Neuronal stem cell (in vitro differentiated cells): ENCODE data around the gene GIMD1.

Experiments used
- DNase-seq: peaks from one replicate; pipeline ENCODE4 v3.0.0-alpha.2; 2013; ENCODE audit warnings: low spot score
- H2AFZ ChIP-seq: one replicate; pipeline ENCODE4 v1.6.1; 2013; ENCODE audit warnings: mild to moderate bottlenecking, low read length, inconsistent platforms
- H2AK5ac ChIP-seq: 2 replicates; pipeline ENCODE4 v1.6.1; 2013; ENCODE audit warnings: low read depth, mild to moderate bottlenecking, inconsistent platforms, low read length, moderate library complexity, mixed read lengths
- H2BK120ac ChIP-seq: 2 replicates; pipeline ENCODE4 v1.6.1; 2013; ENCODE audit warnings: low read depth, mild to moderate bottlenecking, inconsistent platforms, low read length, moderate library complexity, mixed read lengths
- H2BK12ac ChIP-seq: one replicate; pipeline ENCODE4 v1.6.1; 2013; ENCODE audit warnings: low read length, inconsistent platforms
- H2BK15ac ChIP-seq: 2 replicates; pipeline ENCODE4 v1.6.1; 2013; ENCODE audit warnings: mild to moderate bottlenecking, low read length, inconsistent platforms, mixed read lengths
- H2BK5ac ChIP-seq: one replicate; pipeline ENCODE4 v1.6.1; 2013; ENCODE audit warnings: inconsistent platforms, mild to moderate bottlenecking, low read length, moderate library complexity
- H3K14ac ChIP-seq: one replicate; pipeline ENCODE4 v1.6.1; 2013; ENCODE audit warnings: low read length, inconsistent platforms
- H3K18ac ChIP-seq: 2 replicates; pipeline ENCODE4 v1.6.1; 2013; ENCODE audit warnings: low read length, inconsistent platforms
- H3K23ac ChIP-seq: 2 replicates; pipeline ENCODE4 v1.6.1; 2013; ENCODE audit warnings: low read depth, mild to moderate bottlenecking, mixed read lengths, low read length, inconsistent platforms; ENCODE audit not compliant: poor library complexity
- H3K27ac ChIP-seq: replicated peaks from 3 replicates; pipeline ENCODE4 v1.5.1; 2013; ENCODE audit warnings: low read length, inconsistent platforms
- H3K27me3 ChIP-seq, 3 experiments: 2 replicates each; pipeline ENCODE4 v1.6.1; 2013; ENCODE audit warnings: low read length in 3 of 3, mild to moderate bottlenecking in 2 of 3, inconsistent platforms in 1 of 3, low read depth in 1 of 3, mixed read lengths in 1 of 3, moderate library complexity in 1 of 3; ENCODE audit not compliant: control insufficient read depth in 3 of 3, insufficient read depth in 3 of 3
- H3K36me3 ChIP-seq, 2 donors: replicated peaks in 1 of 2; 2 replicates each; pipeline ENCODE4 v1.6.1; 2013; ENCODE audit warnings: low read length in 2 of 2; ENCODE audit not compliant: control insufficient read depth in 2 of 2, insufficient read depth in 2 of 2
- H3K4ac ChIP-seq: 2 replicates; pipeline ENCODE4 v1.6.1; 2013; ENCODE audit warnings: inconsistent platforms, mild to moderate bottlenecking, low read length, moderate library complexity
- H3K4me1 ChIP-seq, 2 donors: 1 replicate in 1 of 2; 2 replicates in 1 of 2; pipeline ENCODE4 v1.6.1; 2013; ENCODE audit warnings: low read length in 2 of 2, low read depth in 1 of 2; ENCODE audit not compliant: control insufficient read depth in 2 of 2, insufficient read depth in 1 of 2
- H3K4me2 ChIP-seq: one replicate; pipeline ENCODE4 v1.6.1; 2013; ENCODE audit warnings: mild to moderate bottlenecking, low read length, inconsistent platforms; ENCODE audit not compliant: insufficient read depth, poor library complexity, severe bottlenecking
- H3K4me3 ChIP-seq, 2 donors: 2 replicates each; pipeline ENCODE4 v1.5.1; 2013; ENCODE audit warnings: low read length in 2 of 2, mild to moderate bottlenecking in 2 of 2, inconsistent platforms in 1 of 2, moderate library complexity in 1 of 2
- H3K79me1 ChIP-seq: one replicate; pipeline ENCODE4 v1.6.1; 2013; ENCODE audit warnings: low read depth, mild to moderate bottlenecking, inconsistent platforms, low read length, moderate library complexity
- H3K9ac ChIP-seq: one replicate; pipeline ENCODE4 v1.6.1; 2013; ENCODE audit warnings: mild to moderate bottlenecking, low read depth, low read length, inconsistent platforms; ENCODE audit not compliant: poor library complexity
- H3K9me3 ChIP-seq, 2 donors: replicated peaks in 1 of 2; 2 replicates each; pipeline versions ENCODE3 to v1.6.1; 2013; ENCODE audit warnings: low read length in 2 of 2, mild to moderate bottlenecking in 2 of 2, inconsistent platforms in 1 of 2, low read depth in 1 of 2, mixed read lengths in 1 of 2, moderate library complexity in 1 of 2; ENCODE audit not compliant: control insufficient read depth in 2 of 2, insufficient read depth in 1 of 2
- H4K8ac ChIP-seq: one replicate; pipeline ENCODE4 v1.6.1; 2013; ENCODE audit warnings: low read depth, mild to moderate bottlenecking, inconsistent platforms, low read length, moderate library complexity
- H4K91ac ChIP-seq: one replicate; pipeline ENCODE4 v1.6.1; 2013; ENCODE audit warnings: low read length, low read depth, mild to moderate bottlenecking, inconsistent platforms; ENCODE audit not compliant: poor library complexity
- WGBS, 2 donors: extraction: QIAGEN DNeasy Blood & Tissue Kit; methylation state at CpG; one replicate each; pipeline ENCODE4 v1.1.7; 2013; ENCODE audit warnings: missing lambda C conversion rate in 2 of 2, mixed read lengths in 1 of 2; ENCODE audit not compliant: insufficient read length in 2 of 2, insufficient replicate concordance in 1 of 2; ENCODE audit errors: extremely low coverage in 2 of 2; 5-methylcytosine and 5-hydroxymethylcytosine counted together

Gene GIMD1

GRCh38 chr4:106333186-106333585 is 35.4 kb downstream of the GIMD1 start:
- Histone ChIP-seq H2AK5ac (no peak overlapping the region), H3K23ac (no peak overlapping the region), H3K14ac (no peak overlapping the region), H3K27me3 (no peaks in the 10 kb centered on the region), H3K36me3 (peaks cover 6 to 92% of the 10 kb centered on the region in 2 donors), H2BK5ac (no peak overlapping the region), H3K9me3 (no peaks in the 10 kb centered on the region), H3K4me2 (no peak overlapping the region), H4K91ac (no peak overlapping the region), H2BK120ac (no peak overlapping the region), H3K18ac (no peak overlapping the region), H3K4me1 (no peaks in the 10 kb centered on the region), H2BK12ac (no peak overlapping the region), H3K27ac (no peak overlapping the region), H4K8ac (no peak overlapping the region), H2AFZ (no peak overlapping the region), H3K9ac (no peak overlapping the region), H3K4me3 (no peak overlapping the region), H3K79me1 (no peaks in the 10 kb centered on the region), H2BK15ac (no peak overlapping the region), H3K4ac (no peak overlapping the region)
- DNase-seq = no peak
- WGBS, 2 donors = no CpG with 5 or more reads among the region's 5 CpGs

GRCh38 chr4:106329041-106329618 is 39.4 kb downstream of the GIMD1 start:
- no peak overlapping the region for H2BK15ac ChIP-seq
- no peak overlapping the region for H3K23ac ChIP-seq
- H4K8ac ChIP-seq = no peak overlapping the region
- no peak overlapping the region for H3K4ac ChIP-seq
- no CpG with 5 or more reads among the region's 1 CpG for whole genome bisulfite sequencing, 2 donors
- H3K18ac ChIP-seq = no peak overlapping the region
- no peak overlapping the region for H2AK5ac ChIP-seq
- no peak overlapping the region for H3K27ac ChIP-seq
- H3K27me3 ChIP-seq = no peaks in the 10 kb centered on the region
- H2BK5ac ChIP-seq = no peak overlapping the region
- H3K9me3 ChIP-seq = no peaks in the 10 kb centered on the region
- no peak overlapping the region for H3K9ac ChIP-seq
- H2AFZ ChIP-seq = no peak overlapping the region
- H2BK120ac ChIP-seq = no peak overlapping the region
- no peak overlapping the region for H3K4me3 ChIP-seq
- DNase-seq = no peak
- no peak overlapping the region for H2BK12ac ChIP-seq
- H3K14ac ChIP-seq = no peak overlapping the region
- peaks cover 7 to 91% of the 10 kb centered on the region in 2 donors for H3K36me3 ChIP-seq
- no peaks in the 10 kb centered on the region for H3K4me1 ChIP-seq
- no peak overlapping the region for H4K91ac ChIP-seq
- H3K79me1 ChIP-seq = no peaks in the 10 kb centered on the region
- no peak overlapping the region for H3K4me2 ChIP-seq

GRCh38 chr4:106325800-106326199 is 42.8 kb downstream of the GIMD1 start:
- H2AFZ ChIP-seq = no peak overlapping the region
- no peak overlapping the region for H3K9ac ChIP-seq
- H3K18ac ChIP-seq = no peak overlapping the region
- no peak overlapping the region for H3K23ac ChIP-seq
- peaks cover 5 to 64% of the 10 kb centered on the region in 2 donors for H3K36me3 ChIP-seq
- H3K27ac ChIP-seq = no peak overlapping the region
- H2BK120ac ChIP-seq = no peak overlapping the region
- H3K4me3 ChIP-seq = no peak overlapping the region
- H3K4ac ChIP-seq = no peak overlapping the region
- no peak for DNase-seq
- H2BK12ac ChIP-seq = no peak overlapping the region
- no peak overlapping the region for H4K91ac ChIP-seq
- no peak overlapping the region for H2BK15ac ChIP-seq
- no peak overlapping the region for H4K8ac ChIP-seq
- H2BK5ac ChIP-seq = no peak overlapping the region
- no peak overlapping the region for H3K14ac ChIP-seq
- no peak overlapping the region for H3K4me2 ChIP-seq
- H2AK5ac ChIP-seq = no peak overlapping the region
- H3K27me3 ChIP-seq = no peaks in the 10 kb centered on the region
- no peaks in the 10 kb centered on the region for H3K79me1 ChIP-seq
- H3K4me1 ChIP-seq = no peaks in the 10 kb centered on the region
- H3K9me3 ChIP-seq = no peaks in the 10 kb centered on the region

- no peak overlapping the region for H3K18ac ChIP-seq
- no peak overlapping the region for H4K8ac ChIP-seq
- H3K4me2 ChIP-seq = no peak overlapping the region
- H2BK120ac ChIP-seq = no peak overlapping the region
- no peak overlapping the region for H2BK12ac ChIP-seq
- no peak overlapping the region for H3K23ac ChIP-seq
- no peak overlapping the region for H2AFZ ChIP-seq
- DNase-seq = no peak
- H2AK5ac ChIP-seq = no peak overlapping the region
- no peak overlapping the region for H4K91ac ChIP-seq
- H3K27ac ChIP-seq = no peak overlapping the region
- H3K4me3 ChIP-seq = no peak overlapping the region
- H3K9me3 ChIP-seq = no peaks in the 10 kb centered on the region
- no peaks in the 10 kb centered on the region for H3K79me1 ChIP-seq
- H3K4ac ChIP-seq = no peak overlapping the region
- H3K4me1 ChIP-seq = no peaks in the 10 kb centered on the region
- no peak overlapping the region for H2BK15ac ChIP-seq
- no peak overlapping the region for H3K9ac ChIP-seq
- no peak overlapping the region for H3K14ac ChIP-seq
- no peaks in the 10 kb centered on the region for H3K27me3 ChIP-seq
- peaks cover 3 to 38% of the 10 kb centered on the region in 2 donors for H3K36me3 ChIP-seq
- H2BK5ac ChIP-seq = no peak overlapping the region
These were observed 45.5 kb downstream of the GIMD1 start for GRCh38 chr4:106323119-106323518.
